ENCODE data around the gene MTHFD1L.

MTHFD1L gene

DNA sequence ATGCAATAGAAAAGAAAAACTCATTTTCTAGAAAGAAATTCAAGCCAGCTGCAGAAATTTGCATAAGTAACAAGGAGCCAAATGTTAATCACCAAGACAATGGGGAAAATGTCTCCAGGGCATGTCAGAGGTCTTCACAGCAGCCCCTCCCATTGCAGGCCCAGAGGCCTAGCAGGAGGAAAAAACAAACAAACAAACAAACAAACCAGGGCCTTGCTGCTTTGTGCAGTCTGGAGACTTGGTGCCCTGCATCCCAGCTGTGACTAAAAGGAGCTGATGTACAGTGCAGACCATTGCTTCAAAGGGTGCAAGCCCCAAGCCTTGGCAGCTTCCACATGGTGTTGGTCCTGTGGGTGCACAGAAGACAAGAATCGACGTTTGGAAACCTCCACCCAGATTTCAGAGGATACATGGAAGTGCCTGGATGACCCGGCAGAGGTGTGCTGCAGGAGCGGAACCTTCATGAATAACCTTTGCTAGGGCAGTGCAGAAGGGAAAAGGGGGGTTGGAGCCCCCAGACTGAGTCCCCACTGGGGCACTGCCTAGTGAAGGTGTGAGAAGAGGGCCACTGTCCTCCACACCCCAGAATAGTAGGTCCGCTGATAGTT, 263.4 kb downstream of the MTHFD1L start:
- no peak for DNase-seq

DNA sequence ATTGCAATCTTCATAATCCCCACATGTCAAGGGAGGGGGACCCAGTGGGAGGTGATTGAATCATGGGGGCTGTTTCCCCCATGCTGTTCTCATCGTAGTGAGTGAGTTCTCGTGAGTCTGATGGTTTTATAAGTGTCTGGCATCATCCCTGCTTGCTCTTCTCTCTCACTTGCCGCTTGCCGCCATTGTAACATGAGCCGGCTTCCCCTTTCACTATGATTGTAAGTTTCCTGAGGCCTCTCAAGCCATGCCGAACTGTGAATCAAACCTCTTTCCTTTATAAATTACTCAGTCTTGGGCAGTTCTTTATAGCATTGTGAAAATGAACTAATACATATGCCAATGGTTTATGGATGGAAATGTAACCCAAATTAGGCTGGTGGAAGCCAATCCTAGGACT, 264.8 kb downstream of the MTHFD1L start:
- DNase-seq, result no peak

DNA sequence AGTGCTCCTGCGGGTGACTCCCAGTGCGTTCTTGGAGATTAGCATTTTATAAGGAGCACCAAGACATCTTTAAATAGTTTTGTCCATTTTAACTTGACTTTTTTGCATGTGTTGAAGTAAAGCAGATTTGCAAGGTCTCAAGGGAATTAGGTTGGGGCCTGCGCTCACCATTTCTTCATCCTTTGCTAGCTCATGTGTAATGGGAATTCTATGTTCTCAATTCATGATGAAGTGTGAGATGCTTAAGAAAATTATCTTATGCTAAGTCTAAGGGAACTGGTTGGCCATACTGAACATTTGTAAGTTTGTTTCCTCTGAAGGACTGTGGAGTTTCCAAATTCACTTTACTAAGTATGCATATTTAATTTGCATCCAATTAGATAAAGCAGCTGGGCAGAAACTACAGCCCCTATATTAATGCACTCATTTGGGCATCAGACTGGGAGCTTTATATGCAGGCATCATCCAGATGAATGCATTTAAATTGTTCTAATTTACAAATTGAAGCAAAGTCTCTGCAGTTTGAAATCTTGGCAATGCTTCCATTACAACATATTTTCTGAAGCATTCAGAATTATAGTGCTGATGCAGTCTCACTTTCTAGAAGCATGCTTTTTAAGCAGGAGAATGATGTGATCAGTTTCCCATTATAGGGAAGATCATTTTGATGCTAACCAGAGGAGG, 266.0 kb downstream of the MTHFD1L start:
- DNase-seq, result no peak

DNA sequence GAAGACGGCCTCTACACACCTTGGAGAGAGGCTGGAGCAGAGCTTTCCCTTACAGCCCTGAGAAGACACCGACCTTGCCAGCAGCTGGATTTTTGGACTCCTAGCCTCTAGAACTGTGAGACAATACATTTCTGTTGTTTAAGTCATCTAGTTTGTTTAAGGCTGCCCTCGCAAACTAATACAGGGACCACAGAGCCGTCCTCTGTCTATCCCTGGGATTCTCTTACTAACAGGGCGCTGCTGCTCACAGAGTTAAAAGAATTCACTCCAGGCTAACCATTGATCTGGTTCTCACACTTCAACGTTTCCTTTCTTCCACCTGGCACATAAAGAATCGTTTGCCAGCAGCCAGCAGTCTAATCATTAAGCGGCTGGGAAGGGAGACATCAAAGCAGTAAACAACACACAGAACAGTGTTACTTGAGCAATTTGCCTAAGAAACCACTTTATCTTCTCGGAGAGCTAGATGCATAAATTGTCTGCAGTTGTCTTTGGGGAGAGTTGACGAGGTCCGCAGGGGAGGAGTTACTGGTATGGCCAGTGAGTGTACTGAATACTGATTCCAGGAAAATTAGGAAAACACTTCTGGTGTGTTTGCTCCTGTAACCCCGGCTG, 270.7 kb downstream of the MTHFD1L start:
- no peak for DNase-seq

DNA sequence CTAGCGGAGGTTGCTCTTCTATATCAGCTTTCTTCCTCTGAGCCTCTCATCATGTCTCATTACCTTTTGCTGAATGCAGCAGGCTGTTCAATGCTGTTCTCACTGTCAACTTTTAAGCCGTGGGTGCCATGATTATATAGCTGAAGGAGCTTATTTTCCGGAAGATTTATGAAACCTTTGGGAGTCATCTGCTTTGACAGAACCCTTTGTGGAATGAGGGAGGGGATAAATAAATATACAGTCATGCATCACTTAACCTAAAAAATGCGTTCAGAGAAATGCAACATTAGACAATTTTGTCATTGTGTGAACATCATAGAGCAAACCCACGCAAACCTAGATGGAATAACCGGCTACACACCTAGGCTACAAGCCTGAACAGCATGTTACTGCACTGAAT, 272.0 kb downstream of the MTHFD1L start:
- no peak for DNase-seq

DNA sequence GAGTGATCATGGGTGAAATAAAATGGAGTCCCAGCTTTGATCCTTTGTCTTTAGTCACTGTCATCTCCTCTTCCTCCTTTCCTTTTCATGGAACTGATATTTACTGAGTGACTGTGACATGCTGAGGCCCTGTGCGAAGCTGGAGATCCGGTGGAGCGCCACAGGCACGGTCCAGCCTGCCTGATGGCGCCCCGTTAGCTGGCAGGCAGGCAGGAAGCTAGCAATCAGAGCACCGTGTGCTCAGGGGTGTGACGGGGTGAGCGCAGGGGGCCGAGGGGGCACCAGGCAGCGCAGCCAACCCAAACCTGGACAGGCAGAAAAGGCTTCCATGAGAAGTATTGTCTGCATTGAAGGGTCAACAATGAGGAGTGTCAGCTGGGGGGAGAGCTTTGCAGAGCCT, 274.0 kb downstream of the MTHFD1L start:
- DNase-seq, result no peak

DNA sequence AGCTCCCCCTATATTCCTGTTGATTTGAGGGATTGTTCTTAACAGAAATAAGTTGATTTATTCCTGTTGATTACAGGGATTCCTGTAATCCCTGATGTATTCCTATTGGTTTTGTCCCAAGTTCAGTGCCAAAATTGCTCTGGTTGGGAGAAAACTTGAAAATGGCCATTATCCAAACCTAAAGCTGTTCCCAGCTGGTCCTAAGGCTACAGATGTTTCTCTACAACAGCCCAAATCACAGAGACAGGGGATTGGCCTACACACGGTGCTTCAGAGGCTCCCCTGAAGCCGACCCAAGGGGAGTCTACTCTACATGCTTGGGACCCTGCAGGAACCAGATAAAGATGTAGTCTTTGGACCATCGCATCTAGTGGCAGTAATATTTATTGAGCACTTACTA, 275.3 kb downstream of the MTHFD1L start:
- DNase-seq, result no peak

DNA sequence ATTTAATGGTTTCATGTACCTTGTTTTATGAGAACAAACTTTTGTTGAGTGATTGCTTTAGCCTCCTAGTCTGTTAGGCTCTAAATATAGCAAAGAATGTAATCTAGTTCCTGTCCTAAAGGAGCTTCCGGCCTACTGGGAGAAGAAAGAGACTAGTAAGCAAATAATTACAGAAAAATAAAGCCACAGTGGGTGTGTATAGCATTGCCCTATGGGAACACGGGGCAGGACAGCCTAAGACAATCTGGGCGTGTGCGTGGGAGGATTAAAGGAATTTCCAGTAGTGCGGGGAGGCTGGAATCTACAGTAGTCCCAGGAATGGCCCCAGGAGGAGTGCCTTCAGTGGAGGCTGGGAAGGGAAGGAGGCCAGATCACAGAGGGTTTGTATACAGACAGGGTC, 276.2 kb downstream of the MTHFD1L start:
- no peak for DNase-seq

DNA sequence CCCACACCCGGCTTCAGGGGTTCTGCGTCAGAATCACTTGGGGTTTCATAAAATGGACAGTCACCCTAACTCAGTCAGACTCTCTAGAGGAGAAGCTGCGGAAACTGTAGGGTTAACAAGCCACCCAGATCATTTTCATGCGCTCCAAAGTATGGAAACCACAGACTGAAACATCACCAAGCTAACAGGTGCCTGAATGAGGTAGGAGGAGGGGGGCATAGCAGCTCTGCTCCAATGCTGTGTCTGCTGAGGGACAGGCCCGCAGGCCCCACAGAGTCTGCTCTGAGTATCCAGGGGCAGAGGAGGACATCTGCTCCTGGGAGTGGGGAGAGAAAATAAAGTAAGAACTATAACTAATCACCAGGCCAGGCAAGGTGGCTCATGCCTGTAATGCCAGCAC, 277.2 kb downstream of the MTHFD1L start:
- no peak for DNase-seq

DNA sequence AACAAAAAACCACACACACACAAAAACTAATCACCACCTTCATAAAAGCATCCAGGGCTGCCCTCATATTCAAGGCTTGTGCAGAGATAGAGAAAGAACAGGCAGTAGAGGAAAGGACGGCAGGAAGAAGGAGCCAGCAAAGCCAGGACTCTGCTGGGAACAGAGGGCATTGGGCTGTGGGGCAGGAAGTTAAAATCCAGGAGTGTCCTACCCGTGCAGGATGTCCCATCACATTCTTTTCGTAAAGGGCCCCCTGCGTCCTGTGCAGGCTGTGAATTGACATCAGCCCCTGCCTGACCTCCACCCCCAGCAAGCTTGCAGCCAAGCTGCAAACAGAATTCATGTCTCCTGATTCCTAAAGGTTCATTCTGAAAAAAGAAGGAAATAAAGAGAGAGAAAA, 277.8 kb downstream of the MTHFD1L start:
- no peak for DNase-seq

DNA sequence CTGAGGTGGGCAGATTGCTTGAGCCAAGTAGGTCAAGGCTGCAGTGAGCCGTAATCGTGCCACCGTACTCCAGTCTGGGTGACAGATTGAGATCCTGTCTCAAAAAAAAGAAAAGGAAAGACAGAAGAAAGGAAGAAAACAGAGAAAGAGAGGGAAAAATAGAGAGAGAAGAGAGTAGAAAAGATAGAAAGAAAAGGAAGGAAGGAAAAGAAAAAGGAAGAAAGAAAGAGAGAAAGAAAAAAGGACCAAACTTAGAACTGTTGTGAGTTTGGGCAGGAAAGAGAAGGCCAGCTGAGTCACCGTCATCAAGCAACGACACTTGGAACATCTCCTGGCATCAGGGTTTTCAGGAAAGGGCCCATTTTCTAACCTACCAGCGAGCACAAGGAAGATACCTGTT, 278.3 kb downstream of the MTHFD1L start:
- no peak for DNase-seq

DNA sequence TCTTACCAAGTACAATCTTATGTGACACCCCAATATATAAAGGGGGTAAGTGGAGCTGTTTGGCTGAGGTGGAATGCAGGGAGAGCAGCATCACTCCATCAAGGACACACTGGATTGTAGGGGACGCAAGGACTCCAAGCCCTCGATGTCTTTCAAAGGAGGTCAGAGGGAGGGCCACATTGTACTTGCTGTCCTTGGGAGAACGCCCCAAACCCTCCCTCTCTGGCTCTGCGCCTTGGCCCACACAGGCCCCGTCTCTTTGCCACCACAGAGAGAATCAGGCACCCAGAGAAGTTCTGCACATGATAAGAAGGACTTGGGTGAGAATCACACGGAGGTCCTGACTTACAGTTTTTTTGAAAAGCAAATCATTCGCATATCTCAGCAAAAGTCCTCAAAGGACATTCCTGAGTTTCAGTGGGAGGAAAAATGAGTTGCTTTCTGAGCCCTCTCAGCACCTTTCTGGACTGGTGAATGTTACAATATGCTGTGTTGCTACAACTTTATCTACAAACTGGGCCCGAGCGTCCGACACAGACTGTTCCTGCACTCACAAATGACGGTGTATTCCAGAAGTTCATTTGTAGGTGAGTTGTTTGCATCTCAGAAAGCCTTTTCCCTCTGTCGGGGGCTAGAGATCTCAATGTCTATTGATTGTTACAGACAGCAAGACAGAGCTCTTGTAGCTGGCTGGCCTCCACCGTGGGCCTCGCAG, 281.8 kb downstream of the MTHFD1L start:
- no peak for DNase-seq

DNA sequence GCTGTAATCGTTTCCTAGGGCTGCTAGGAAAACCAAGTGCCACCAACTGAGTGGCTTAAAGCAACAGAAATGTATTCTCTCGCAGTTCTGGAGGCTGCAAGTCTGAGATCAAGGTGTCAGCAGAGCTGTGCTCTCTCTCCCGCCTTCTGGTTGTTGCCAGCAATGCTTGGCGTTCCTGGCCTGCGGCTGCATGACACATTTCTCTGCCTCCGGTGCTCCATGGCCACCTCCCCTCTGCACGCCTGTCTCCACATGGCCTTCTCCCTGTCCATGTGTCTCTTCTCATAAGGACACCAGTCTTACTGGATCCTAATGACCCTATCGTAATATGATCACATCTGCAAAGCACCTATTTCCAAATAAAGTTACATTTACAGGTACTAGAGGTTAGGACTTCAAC, 282.6 kb downstream of the MTHFD1L start:
- no peak for DNase-seq

DNA sequence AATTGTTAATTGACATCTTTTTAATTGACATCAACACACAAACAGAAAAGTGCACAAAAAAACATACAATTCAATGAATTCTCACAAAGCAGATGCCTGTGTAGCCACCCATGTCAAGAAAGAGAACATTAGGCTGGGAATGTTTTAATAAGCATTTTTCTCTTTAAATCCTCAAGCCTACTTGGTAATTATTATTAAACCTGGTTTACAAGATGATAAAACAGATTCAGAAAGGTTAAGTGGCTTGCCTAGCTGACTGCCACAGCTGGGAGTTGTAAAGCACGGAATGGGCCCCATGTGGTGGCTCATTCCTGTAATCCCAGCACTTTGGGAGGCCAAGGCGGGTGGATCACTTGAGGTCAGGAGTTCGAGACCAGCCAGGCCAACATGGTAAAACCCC, 284.3 kb downstream of the MTHFD1L start:
- no peak for DNase-seq

Data from NCI-H524 treated with DMSO at 0.1 percent for 48 hours (cell line).